GM12878 (cell line): ENCODE results near the gene ASB3. TPM values are rescaled to one million over a fixed set of nuclear protein-coding genes. Genes with fewer than 3 reads are reported as not detected.

Experiments used
- ATAC-seq: fragments of 200-7000 bp; cut with Tn5 transposase; 3 replicates; pipeline ENCODE4 v1.9.1; 2020; ENCODE audit warnings: mild to moderate bottlenecking, moderate library complexity
- BruUV-seq: library from RNA; stranded (reverse); fragments of 400-500 nt; replicated peaks from 2 replicates; lab custom pipeline; 2021; lab: Mats Ljungman, UMichigan
- CTCF ChIA-PET: fragments of 300-600 bp; sonication (Branson Sonifier 250); formaldehyde crosslinking; extraction: SDS; loops from one replicate; lab custom pipeline; 2021; ENCODE audit warnings: inconsistent platforms; lab: Yijun Ruan, JAX
- POLR2A ChIA-PET: fragments of 350-600 bp; formaldehyde crosslinking; extraction: SDS; loops from one replicate; lab custom pipeline; 2021; ENCODE audit warnings: inconsistent platforms; lab: Charles Lee
- RAD21 ChIA-PET: fragments of 300-600 bp; sonication (Branson Sonifier 250); formaldehyde crosslinking; loops from one replicate; lab custom pipeline; 2023; ENCODE audit warnings: antibody characterized with exemption; ENCODE audit not compliant: unreplicated experiment; lab: Charles Lee
- SMC1A ChIA-PET: fragments of 300-600 bp; sonication (Branson Sonifier 250); formaldehyde crosslinking; loops from one replicate; lab custom pipeline; 2023; ENCODE audit not compliant: unreplicated experiment, uncharacterized antibody; lab: Charles Lee
- DNase-seq: peaks from one replicate; pipeline ENCODE4 v3.0.0-alpha.2; 2011; ENCODE audit warnings: low read depth, low spot score
- FAIRE-seq: peaks from 3 replicates; lab custom pipeline; 2011; peaks lifted over from hg19 to GRCh38; lab: Jason Lieb, UNC
- H2AFZ ChIP-seq: 2 replicates; pipeline ENCODE4 v1.6.0; 2011; ENCODE audit warnings: low read depth, low read length, control low read depth; ENCODE audit not compliant: control insufficient read depth
- H3K27ac ChIP-seq: 2 replicates; pipeline ENCODE4 v1.5.1; 2011; ENCODE audit warnings: control low read depth; ENCODE audit not compliant: control insufficient read depth, insufficient read depth
- H3K27me3 ChIP-seq, 2 experiments: replicated peaks in 1 of 2; 2 replicates each; pipeline versions ENCODE4 v1.6.0 to v1.6.1; 2011; ENCODE audit warnings: low read length in 1 of 2; ENCODE audit not compliant: control insufficient read depth in 2 of 2, insufficient read depth in 2 of 2
- H3K36me3 ChIP-seq, 2 experiments: 2 replicates each; pipeline ENCODE4 v1.5.1; 2011; ENCODE audit warnings: low read length in 1 of 2; ENCODE audit not compliant: control insufficient read depth in 2 of 2, insufficient read depth in 2 of 2
- H3K4me1 ChIP-seq: 2 replicates; pipeline ENCODE4 v1.6.1; 2011; ENCODE audit warnings: mild to moderate bottlenecking, low read length, moderate library complexity, mixed read lengths; ENCODE audit not compliant: control insufficient read depth, insufficient read depth
- H3K4me2 ChIP-seq: 2 replicates; pipeline ENCODE4 v1.6.0; 2011; ENCODE audit warnings: control low read depth; ENCODE audit not compliant: control insufficient read depth, insufficient read depth
- H3K4me3 ChIP-seq: fragments of 200-600 bp; sonication (generic); 2 replicates; pipeline ENCODE4 v1.5.1; 2016
- H3K79me2 ChIP-seq: 2 replicates; pipeline ENCODE4 v1.6.0; 2011; ENCODE audit warnings: low read length; ENCODE audit not compliant: control insufficient read depth, insufficient read depth
- H3K9ac ChIP-seq: 2 replicates; pipeline ENCODE4 v1.8.0; 2011; ENCODE audit warnings: low read length, control low read depth, mixed read lengths; ENCODE audit not compliant: control insufficient read depth, insufficient read depth
- H3K9me3 ChIP-seq: replicated peaks from 3 replicates; pipeline ENCODE4 v1.5.1; 2011; ENCODE audit warnings: mild to moderate bottlenecking, low read length; ENCODE audit not compliant: control insufficient read depth, insufficient read depth
- H4K20me1 ChIP-seq: 2 replicates; pipeline ENCODE4 v1.6.0; 2011; ENCODE audit not compliant: control insufficient read depth, insufficient read depth
- CREB1 ChIP-seq: IDR thresholded peaks from 2 replicates; pipeline ENCODE4 v1.6.1; 2012; ENCODE audit warnings: low read depth, mild to moderate bottlenecking, inconsistent platforms
- EZH2 ChIP-seq: IDR thresholded peaks from 2 replicates; pipeline ENCODE4 v1.6.1; 2012; ENCODE audit warnings: low read depth, mild to moderate bottlenecking, control low read depth, inconsistent platforms, low read length, borderline replicate concordance; ENCODE audit not compliant: control insufficient read depth
- GATAD2B ChIP-seq: fragments of 450-650 bp; conservative IDR thresholded peaks from 2 replicates; pipeline ENCODE4 v1.6.1; 2017; ENCODE audit warnings: low read depth, mild to moderate bottlenecking, moderate library complexity
- POU2F2 ChIP-seq: IDR thresholded peaks from 3 replicates; pipeline ENCODE4 v1.6.1; 2011; ENCODE audit warnings: low read depth, mild to moderate bottlenecking, low read length, borderline replicate concordance
- RAD21 ChIP-seq: IDR thresholded peaks from 2 replicates; pipeline ENCODE4 v1.6.1; 2011; ENCODE audit warnings: mild to moderate bottlenecking, low read depth, low read length, moderate library complexity; ENCODE audit not compliant: insufficient read depth
- ZBED1 ChIP-seq: IDR thresholded peaks from 2 replicates; pipeline ENCODE4 v1.6.1; 2016; ENCODE audit warnings: borderline replicate concordance
- ZBTB40 ChIP-seq: fragments of 450-650 bp; IDR thresholded peaks from 2 replicates; pipeline ENCODE4 v1.6.1; 2016; ENCODE audit warnings: mild to moderate bottlenecking, moderate library complexity, borderline replicate concordance
- WGBS: methylation state at CpG from one replicate; pipeline ENCODE4 v1.1.6; 2016; ENCODE audit warnings: low lambda C conversion rate; ENCODE audit not compliant: insufficient replicate concordance, insufficient coverage; ENCODE audit errors: missing lambda C conversion rate; 5-methylcytosine and 5-hydroxymethylcytosine counted together
- in situ Hi-C: fragments of 300-500 bp; cut with MboI; formaldehyde crosslinking; loops from 9 replicates; pipeline ENCODE4 v1.14.3; 2018; ENCODE audit warnings: mixed read lengths
- intact Hi-C: fragments of 100-400 bp; cut with micrococcal nuclease; formaldehyde crosslinking; loops from one replicate; pipeline ENCODE4 v1.14.2; 2022; ENCODE audit not compliant: unreplicated experiment
- polyA plus RNA-seq, 11 experiments: library from polyadenylated mRNA; depleted of rRNA in 4 of 11; unstranded in 6 of 11; stranded (reverse) in 5 of 11; fragments of >200 nt; fragmentation: Nextera tagmentation in 4 of 11; fragmentation: Illumina TruSeq in 1 of 11; extraction: Ambion mirVana in 4 of 11; extraction: Trizol in 1 of 11; gene quantifications; 1 replicate in 1 of 11; 2 replicates in 10 of 11; pipeline versions ENCODE4 v1.2.1 to v1.2.3, GENCODE V29; 2011 to 2016; ENCODE audit warnings: inconsistent platforms in 2 of 11, missing spikeins in 2 of 11, low read depth in 1 of 11
- total RNA-seq, 4 experiments: library from RNA; depleted of rRNA in 3 of 4; stranded (reverse); fragments of >200 nt in 3 of 4; fragmentation: Illumina TruSeq in 1 of 4; extraction: Trizol in 1 of 4; gene quantifications; 2 replicates each; pipeline versions ENCODE4 v1.2.1 to v1.2.3, GENCODE V29; 2013 to 2021

Gene ASB3
- total and polyA plus RNA-seq, 10 of the 15 experiments (the other 5 are each of a cell fraction or from before 2014, with no cell fraction given): 16.4 to 30.9 (median 22.6) TPM

- no peak for TF ChIP-seq ZBTB40
- TF ChIP-seq GATAD2B: no peak
- no peak for TF ChIP-seq ZBED1
- 0 out of 2 replicates have a peak, but pooled peaks have one; percentile 20 for TF ChIP-seq RAD21
Measured at GRCh38 chr2:53715568-53715967, 71.2 kb downstream of the ASB3 start (continued).

GRCh38 chr2:53711271-53711780 lies 75.4 kb downstream of the ASB3 start:
- in situ Hi-C loops: no loop called here
- ChIA-PET POLR2A (no interaction called here), SMC1A (interaction anchor here (1.2 kb wide), 1 partner anchor 21 kb away, joined by 3 read pairs; no protein-coding TSS in a partner anchor), CTCF (interaction anchor here (0.7 kb wide), 2 partner anchors 42 to 223 kb away, joined by 3 read pairs; no protein-coding TSS in a partner anchor), RAD21 (no interaction called here)
- BruUV-seq: no TSS peak
- Histone ChIP-seq H3K27me3 (no peaks in the 10 kb centered on the region), H3K27ac (no peak overlapping the region), H3K79me2 (no peaks in the 10 kb centered on the region), H4K20me1 (no peaks in the 10 kb centered on the region), H3K4me1 (no peaks in the 10 kb centered on the region), H3K36me3 (peaks cover 8 to 26% of the 10 kb centered on the region in 2 experiments), H3K4me3 (no peak overlapping the region), H3K9me3 (peaks cover 15% of the 10 kb centered on the region; the same call in 2 of the 3 replicates), H2AFZ (no peak overlapping the region), H3K4me2 (no peak overlapping the region), H3K9ac (no peak overlapping the region)
- TF ChIP-seq CREB1 (no peak), POU2F2 (no peak), EZH2 (no peak)
- intact Hi-C loops: no loop called here
- DNase-seq (no peak), ATAC-seq (no peak), FAIRE-seq (no peak)
- WGBS: 83% methylated on average over 7 of the region's 7 CpGs
